HG03159 (cell line): Measurements from ENCODE around the gene HNRNPF.
"Not testable (repeated sequence)": the region's sequence is repeated elsewhere in the genome, so short reads cannot be mapped to it uniquely, and the experiment has no call there.

Source experiments
- ATAC-seq: cut with Tn5 transposase; IDR thresholded peaks from one replicate; pipeline ENCODE4 v1.9.1; 2021; ENCODE audit warnings: mild to moderate bottlenecking, moderate library complexity; ENCODE audit not compliant: unreplicated experiment

HNRNPF gene

GRCh38 chr10:43408710-43409384, at the start of gene HNRNPF:
Gene HNRNPF (minus strand): TSS chr10:43409186. CDS start chr10:43387884, 21,302 bp downstream.
- ATAC-seq, result peak; percentile 63

DNA sequence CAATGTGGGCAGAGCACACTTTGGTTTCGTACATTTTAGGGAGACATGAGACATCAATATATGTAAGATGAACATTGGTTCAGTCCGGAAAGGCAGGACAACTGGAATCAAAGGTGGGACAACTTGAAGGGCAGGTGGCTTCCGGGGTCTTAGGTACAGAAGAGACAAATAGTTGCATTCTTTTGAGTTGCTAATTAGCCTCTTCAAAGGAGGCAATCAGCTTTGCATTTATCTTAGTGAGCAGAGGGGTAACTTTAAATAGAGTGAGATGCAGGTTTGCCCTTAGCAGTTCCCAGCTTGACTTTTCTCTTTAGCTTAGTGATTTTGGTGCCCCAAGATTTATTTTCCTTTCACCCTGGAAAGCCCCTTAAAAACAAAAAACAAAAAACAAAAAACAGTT, 49.2 kb upstream of the HNRNPF start:
- ATAC-seq, result no peak

DNA sequence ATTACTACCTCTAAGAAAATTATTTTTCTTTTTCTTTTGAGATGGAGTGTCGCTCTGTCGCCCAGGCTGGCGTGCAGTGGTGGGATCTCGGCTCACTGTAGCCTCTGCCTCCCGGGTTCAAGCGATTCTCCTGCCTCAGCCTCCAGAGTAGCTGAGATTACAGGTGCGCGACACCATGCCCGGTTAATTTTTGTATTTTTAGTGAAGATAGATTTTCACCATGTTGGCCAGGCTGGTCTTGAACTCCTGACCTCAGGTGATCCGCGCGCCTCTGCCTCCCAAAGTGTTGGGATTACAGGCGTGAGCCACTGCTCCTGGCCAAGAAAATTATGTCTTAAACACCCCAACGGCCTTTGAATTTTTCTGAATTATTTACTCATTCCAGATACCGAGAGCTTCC, 47.6 kb upstream of the HNRNPF start:
- not testable (repeated sequence) for ATAC-seq

GRCh38 chr10:43454025-43454424, 45.0 kb upstream of the HNRNPF start:
- not testable (repeated sequence) for ATAC-seq

DNA sequence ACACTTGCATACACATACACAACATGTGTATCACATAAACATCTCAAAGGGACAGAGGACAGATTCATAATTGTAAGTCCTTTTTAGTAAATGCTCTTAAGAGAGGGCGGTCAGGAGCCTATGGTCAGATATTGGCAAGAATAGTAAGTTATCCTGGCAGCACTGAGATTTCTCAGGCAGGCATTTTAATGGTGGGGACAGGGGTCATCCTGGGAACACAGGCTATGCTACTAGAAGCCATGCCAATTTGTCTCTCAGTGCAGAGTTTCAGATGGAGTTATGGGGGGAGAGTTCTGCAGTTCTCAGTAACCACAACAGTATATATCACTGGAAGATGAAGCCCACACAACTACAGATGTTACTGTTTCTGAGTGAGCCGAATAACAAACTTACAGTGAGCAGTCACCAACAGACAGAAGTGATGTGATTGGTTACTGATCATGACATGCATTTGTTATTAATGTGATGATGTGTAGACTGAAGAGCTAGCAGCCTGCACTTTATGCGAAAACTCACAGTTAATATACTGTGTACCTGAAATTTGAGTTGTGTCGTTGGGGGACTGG, 44.4 kb upstream of the HNRNPF start:
- peak; percentile 24 for ATAC-seq

- no peak for ATAC-seq
Observed at GRCh38 chr10:43452356-43452914, 43.4 kb upstream of the HNRNPF start.

DNA sequence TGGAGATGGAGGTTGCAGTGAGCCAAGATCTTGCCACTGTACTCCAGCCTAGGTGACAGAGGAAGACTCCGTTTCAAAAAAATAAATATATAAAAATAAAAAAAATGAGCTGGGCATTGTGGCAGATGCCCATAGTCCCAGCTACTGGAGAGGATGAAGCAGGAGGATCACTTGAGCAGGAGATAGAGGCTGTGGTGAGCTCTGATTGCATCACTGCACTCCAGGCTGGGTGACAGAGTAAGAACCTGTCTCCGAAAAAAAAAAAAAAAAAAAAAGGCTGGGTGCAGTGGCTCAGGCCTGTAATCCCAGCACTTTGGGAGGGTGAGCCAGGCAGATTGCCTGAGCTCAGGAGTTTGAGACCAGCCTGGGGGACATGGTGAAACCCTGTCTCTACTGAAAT, 39.8 kb upstream of the HNRNPF start:
- ATAC-seq, result no peak

DNA sequence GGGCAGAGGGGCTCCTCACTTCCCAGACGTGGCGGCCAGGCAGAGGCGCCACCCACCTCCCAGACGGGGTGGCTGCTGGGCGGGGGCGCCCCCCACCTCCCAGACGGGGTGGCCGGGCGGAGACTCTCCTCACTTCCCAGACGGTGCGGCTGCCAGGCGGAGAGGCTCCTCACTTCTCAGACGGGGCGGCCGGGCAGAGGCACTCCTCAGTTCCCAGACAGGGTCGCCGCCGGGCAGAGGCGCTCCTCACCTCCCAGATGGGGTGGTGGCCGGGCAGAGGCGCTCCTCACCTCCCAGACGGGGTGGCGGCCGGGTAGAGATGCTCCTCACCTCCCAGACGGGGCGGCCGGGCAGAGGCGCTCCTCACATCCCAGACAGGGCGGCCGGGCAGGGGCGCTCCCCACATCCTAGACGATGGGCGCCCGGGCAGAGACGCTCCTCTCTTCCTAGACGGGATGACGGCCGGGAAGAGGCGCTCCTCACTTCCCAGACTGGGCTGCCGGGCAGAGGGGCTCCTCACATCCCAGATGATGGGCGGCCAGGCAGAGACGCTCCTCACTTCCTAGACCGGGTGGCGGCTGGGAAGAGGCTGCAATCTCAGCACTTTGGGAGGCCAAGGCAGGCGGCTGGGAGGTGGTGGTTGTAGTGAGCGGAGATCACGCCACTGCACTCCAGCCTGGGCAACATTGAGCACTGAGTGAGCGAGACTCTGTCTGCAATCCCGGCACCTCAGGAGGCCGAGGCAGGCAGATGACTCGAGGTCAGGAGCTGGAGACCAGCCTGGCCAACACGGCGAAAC, 37.4 kb upstream of the HNRNPF start:
- ATAC-seq, result not testable (repeated sequence)

DNA sequence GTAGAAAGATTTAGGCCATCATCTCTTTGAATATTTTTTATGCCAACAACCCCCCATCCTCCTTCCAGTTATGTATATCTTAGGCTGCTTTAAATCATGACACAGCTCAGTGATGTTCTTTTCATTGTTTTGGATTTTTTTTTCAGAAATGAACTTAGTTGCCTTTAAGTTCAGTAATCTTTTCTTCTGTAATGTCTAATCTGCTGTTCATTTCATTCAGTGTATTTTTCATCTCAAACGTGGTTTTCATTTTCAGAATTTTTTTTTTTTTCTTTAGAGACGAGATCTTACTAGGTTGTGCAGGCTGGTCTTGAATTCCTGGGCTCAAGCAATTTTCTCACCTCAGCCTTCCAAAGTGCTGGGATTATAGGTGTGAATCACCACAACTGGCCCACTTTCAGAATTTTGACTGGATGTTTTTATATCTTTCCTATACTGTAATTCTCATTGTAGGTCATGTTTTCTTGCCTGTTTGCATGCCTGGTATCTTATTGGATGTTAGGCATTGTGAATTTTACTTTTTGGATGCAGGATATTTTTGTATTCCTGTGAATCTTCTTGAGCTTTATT, 36.0 kb upstream of the HNRNPF start:
- ATAC-seq, result no peak

- ATAC-seq, result no peak
Observed at GRCh38 chr10:43444323-43444722, 35.3 kb upstream of the HNRNPF start.

DNA sequence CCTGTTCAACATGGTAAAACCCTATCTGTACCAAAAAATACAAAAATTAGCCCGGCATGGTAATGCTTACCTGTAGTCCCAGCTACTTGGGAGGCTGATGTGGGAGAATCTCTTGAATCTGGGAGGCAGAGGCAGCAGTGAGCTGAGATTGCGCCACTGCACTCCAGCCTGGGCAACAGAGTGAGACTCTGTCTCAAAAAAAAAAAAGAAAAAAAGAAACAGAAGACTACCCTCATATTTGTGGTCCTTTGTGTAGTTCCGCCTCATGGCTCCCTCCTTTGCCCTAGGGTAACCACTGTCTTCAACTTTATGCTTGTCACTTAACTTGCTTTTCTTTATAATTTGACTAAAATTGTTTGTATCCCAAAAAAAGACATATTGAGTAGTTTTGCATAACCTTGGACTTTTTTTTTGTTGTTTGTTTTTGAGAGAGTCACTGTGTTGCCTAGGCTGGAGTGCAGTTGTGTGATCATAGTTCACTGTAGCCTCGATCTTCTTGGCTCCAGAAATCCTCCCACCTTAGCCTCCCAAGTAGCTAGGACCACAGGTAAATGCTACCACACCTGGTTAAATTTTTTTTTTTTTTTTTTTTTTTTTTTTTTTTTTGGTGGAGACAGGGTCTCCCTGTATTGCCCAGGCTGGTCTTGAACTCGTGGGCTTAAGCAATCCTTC, 31.6 kb upstream of the HNRNPF start:
- ATAC-seq, result no peak

DNA sequence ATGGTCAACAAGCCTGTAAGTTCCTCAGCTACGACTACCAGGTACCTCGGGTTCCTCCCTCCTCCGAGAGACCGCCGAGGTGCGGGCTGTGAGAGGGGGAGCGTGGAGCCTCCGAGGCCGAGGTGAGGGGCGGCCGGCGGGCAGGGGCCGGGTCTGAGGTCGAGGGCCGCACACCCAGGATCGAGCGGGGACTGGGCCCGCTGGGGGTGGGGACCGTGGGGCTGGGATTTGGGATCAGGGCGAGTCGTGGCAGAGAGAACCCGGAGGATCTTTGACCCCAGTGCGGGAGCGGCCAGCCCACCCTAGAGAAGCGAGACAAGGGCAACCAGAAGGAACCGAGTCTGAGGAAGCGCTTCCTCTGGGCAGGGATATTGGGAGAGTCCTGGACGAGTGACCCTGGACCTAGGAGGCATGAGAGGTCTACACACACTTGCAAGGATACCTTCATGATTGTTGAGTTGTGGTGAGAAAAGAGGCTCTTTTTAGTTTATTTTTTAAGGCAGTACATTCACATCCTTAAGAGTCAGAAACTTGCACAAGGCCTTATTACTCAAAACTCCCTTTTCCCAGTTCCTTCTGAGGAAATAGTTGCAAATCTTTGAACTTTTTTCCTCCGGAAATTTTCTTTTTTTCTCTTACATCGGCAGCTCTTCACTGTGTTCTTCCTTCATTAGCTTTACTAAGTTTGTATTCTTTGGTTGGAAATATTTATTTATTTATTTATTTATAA, 28.3 kb upstream of the HNRNPF start:
- peak; percentile 89 for ATAC-seq

GRCh38 chr10:43436291-43437140, 27.5 kb upstream of the HNRNPF start, which contains the start of gene ZNF487:
Gene ZNF487 (plus strand): TSS chr10:43437111. CDS start chr10:43475814, 38,703 bp downstream.
- peak; percentile 91 for ATAC-seq

- no peak for ATAC-seq
Observed at GRCh38 chr10:43430926-43431663, 22.1 kb upstream of the HNRNPF start.

DNA sequence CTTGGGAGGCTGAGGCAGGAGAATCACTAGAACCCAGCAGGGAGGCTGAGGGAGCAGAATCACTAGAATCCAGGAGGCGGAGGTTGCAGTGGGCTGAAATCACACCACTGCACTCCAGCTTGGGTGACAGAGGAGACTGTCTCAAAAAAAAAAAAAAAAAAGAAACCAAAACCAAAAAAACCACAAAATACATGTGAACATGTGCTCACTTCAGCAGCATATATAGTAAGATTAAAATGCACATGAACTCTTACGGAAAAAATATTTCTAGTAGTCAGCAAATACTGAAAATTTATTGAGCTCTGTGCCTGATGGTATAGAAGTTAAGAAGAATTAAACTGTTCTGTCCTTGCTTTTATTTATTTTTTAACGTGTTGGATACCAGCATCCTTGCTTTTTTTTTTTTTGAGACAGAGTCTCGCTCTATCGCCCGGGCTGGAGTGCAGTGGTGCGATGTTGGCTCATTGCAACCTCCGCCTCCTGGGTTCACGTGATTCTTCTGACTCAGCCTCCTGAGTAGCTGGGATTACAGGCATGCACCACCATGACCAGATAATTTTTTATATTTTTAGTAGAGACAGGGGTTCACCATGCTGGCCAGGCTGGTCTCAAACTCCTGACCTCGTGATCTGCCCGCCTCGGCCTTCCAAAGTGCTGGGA, 18.3 kb upstream of the HNRNPF start:
- ATAC-seq, result peak; percentile 81

DNA sequence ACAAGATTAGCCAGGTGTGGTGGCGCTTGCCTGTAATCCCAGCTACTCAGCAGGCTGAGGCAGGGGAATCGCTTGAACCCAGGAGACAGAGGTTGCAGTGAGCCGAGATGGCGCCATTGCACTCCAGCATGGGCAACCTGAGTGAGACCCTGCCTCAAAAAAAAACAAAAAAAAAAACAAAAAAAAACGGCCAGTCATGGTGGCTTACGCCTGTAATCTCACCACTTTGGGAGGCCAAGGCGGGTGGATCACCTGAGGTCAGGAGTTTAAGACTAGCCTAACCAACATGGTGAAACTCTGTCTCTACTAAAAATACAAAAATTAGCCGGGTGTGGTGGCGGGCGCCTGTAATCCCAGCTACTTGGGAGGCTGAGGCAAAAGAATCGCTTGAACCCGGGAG, 17.5 kb upstream of the HNRNPF start:
- not testable (repeated sequence) for ATAC-seq

GRCh38 chr10:43424416-43424815, 15.4 kb upstream of the HNRNPF start:
- ATAC-seq, result no peak

- not testable (repeated sequence) for ATAC-seq
Observed at GRCh38 chr10:43421944-43422343, 13.0 kb upstream of the HNRNPF start.
